BJ (cell line): ENCODE measurements around the gene KCNH3. TPM values are rescaled to one million over a fixed set of nuclear protein-coding genes. Genes with fewer than 3 reads are reported as not detected.

ENCODE experiments used
- CTCF ChIA-PET: fragments of 350-600 bp; formaldehyde crosslinking; extraction: SDS; loops from one replicate; lab custom pipeline; 2021; ENCODE audit warnings: antibody characterized with exemption, inconsistent platforms; lab: Yijun Ruan, JAX
- POLR2A ChIA-PET: fragments of 300-600 bp; sonication (Branson Sonifier 250); formaldehyde crosslinking; extraction: SDS; loops from one replicate; lab custom pipeline; 2021; ENCODE audit warnings: antibody characterized with exemption; lab: Charles Lee
- DNase-seq: peaks from one replicate; pipeline ENCODE4 v3.0.0-alpha.2; 2011; ENCODE audit warnings: low read depth
- H3K27me3 ChIP-seq: 2 replicates; pipeline ENCODE4 v1.6.0; 2011; ENCODE audit warnings: low read length; ENCODE audit not compliant: control insufficient read depth, insufficient read depth
- H3K36me3 ChIP-seq: 2 replicates; pipeline ENCODE4 v1.5.1; 2011; ENCODE audit warnings: low read length; ENCODE audit not compliant: control insufficient read depth, insufficient read depth
- H3K4me3 ChIP-seq: 2 replicates; pipeline ENCODE4 v1.5.1; 2011; ENCODE audit warnings: low read depth, mild to moderate bottlenecking, control low read depth, low read length
- CTCF ChIP-seq: IDR thresholded peaks from 2 replicates; pipeline ENCODE4 v1.5.1; 2011; ENCODE audit warnings: low read depth, mild to moderate bottlenecking, control low read depth, inconsistent platforms, low read length, moderate library complexity; ENCODE audit not compliant: insufficient read depth
- polyA plus RNA-seq: library from polyadenylated mRNA; depleted of rRNA; stranded (reverse); fragments of >200 nt; gene quantifications from 2 replicates; pipeline ENCODE4 v1.2.3, GENCODE V29; 2011

KCNH3 gene
- polyA plus RNA-seq, 1 experiment, result 0.02 TPM

- DNase-seq, result no peak
- Histone ChIP-seq H3K4me3 (no peak overlapping the region), H3K27me3 (no peaks in the 10 kb centered on the region), H3K36me3 (peaks cover 7% of the 10 kb centered on the region)
- no peak for TF ChIP-seq CTCF
- ChIA-PET POLR2A (no interaction called here), CTCF (interaction anchor here (0.6 to 3.8 kb wide), 6 partner anchors 11 to 282 kb away, joined by 3 to 49 read pairs (median 10); no protein-coding TSS in a partner anchor)
Measured at GRCh38 chr12:49582201-49582600, 43.4 kb downstream of the KCNH3 start.

GRCh38 chr12:49582850-49583249, 44.0 kb downstream of the KCNH3 start:
- no peak overlapping the region for H3K4me3 ChIP-seq
- POLR2A ChIA-PET, result no interaction called here
- H3K27me3 ChIP-seq, result no peaks in the 10 kb centered on the region
- H3K36me3 ChIP-seq, result peaks cover 7% of the 10 kb centered on the region
- CTCF ChIA-PET, result interaction anchor here (1.0 to 3.8 kb wide), 6 partner anchors 15 to 251 kb away, joined by 3 to 49 read pairs (median 4); partner anchors contain the start of gene MCRS1
- no peak for DNase-seq
- TF ChIP-seq CTCF, result no peak

GRCh38 chr12:49583366-49584094, 44.7 kb downstream of the KCNH3 start:
- TF ChIP-seq CTCF, result no peak
- Histone ChIP-seq H3K36me3 (peaks cover 7% of the 10 kb centered on the region), H3K27me3 (no peaks in the 10 kb centered on the region), H3K4me3 (no peak overlapping the region)
- ChIA-PET POLR2A (no interaction called here), CTCF (interaction anchor here (1.0 to 3.8 kb wide), 7 partner anchors 14 to 295 kb away, joined by 3 to 49 read pairs (median 5); partner anchors contain the start of gene MCRS1)
- no peak for DNase-seq

GRCh38 chr12:49584591-49584990, 45.8 kb downstream of the KCNH3 start:
- no peak for DNase-seq
- Histone ChIP-seq H3K36me3 (peaks cover 7% of the 10 kb centered on the region), H3K4me3 (no peak overlapping the region), H3K27me3 (no peaks in the 10 kb centered on the region)
- CTCF ChIA-PET, result interaction anchor here (1.1 to 2.7 kb wide), 4 partner anchors 13 to 296 kb away, joined by 3 to 18 read pairs (median 4); no protein-coding TSS in a partner anchor
- no peak for TF ChIP-seq CTCF
- POLR2A ChIA-PET, result no interaction called here

- Histone ChIP-seq H3K27me3 (no peaks in the 10 kb centered on the region), H3K4me3 (no peak overlapping the region), H3K36me3 (peaks cover 7% of the 10 kb centered on the region)
- CTCF ChIA-PET, result interaction anchor here (1.0 to 1.1 kb wide), 2 partner anchors 21 to 47 kb away, joined by 3 read pairs; no protein-coding TSS in a partner anchor
- no peak for TF ChIP-seq CTCF
- POLR2A ChIA-PET, result no interaction called here
- DNase-seq, result no peak
Measured at GRCh38 chr12:49585477-49586459, 46.9 kb downstream of the KCNH3 start.
